Vagina (tissue), 2 donors: ENCODE data around the gene SNX3.

ENCODE experiments used
- CTCF ChIP-seq, 3 experiments: fragments of 450-650 bp in 2 of 3; fragments of 200-600 bp in 1 of 3; sonication (generic) in 1 of 3; IDR thresholded peaks; one replicate each; pipeline ENCODE4 v1.5.1; 2017 to 2019; ENCODE audit warnings: antibody characterized with exemption in 3 of 3, mild to moderate bottlenecking in 2 of 3, moderate library complexity in 2 of 3
- POLR2A ChIP-seq, 2 donors: fragments of 450-650 bp; IDR thresholded peaks; one replicate each; pipeline ENCODE4 v1.6.1; 2017; ENCODE audit warnings: antibody characterized with exemption in 2 of 2, mild to moderate bottlenecking in 2 of 2, moderate library complexity in 2 of 2
- POLR2AphosphoS5 ChIP-seq, 2 donors: sonication (generic); formaldehyde crosslinking; IDR thresholded peaks; one replicate each; pipeline ENCODE4 v1.9.0; 2017; ENCODE audit warnings: antibody characterized with exemption in 2 of 2, mild to moderate bottlenecking in 2 of 2, low read depth in 1 of 2; ENCODE audit not compliant: insufficient read depth in 1 of 2

DNA sequence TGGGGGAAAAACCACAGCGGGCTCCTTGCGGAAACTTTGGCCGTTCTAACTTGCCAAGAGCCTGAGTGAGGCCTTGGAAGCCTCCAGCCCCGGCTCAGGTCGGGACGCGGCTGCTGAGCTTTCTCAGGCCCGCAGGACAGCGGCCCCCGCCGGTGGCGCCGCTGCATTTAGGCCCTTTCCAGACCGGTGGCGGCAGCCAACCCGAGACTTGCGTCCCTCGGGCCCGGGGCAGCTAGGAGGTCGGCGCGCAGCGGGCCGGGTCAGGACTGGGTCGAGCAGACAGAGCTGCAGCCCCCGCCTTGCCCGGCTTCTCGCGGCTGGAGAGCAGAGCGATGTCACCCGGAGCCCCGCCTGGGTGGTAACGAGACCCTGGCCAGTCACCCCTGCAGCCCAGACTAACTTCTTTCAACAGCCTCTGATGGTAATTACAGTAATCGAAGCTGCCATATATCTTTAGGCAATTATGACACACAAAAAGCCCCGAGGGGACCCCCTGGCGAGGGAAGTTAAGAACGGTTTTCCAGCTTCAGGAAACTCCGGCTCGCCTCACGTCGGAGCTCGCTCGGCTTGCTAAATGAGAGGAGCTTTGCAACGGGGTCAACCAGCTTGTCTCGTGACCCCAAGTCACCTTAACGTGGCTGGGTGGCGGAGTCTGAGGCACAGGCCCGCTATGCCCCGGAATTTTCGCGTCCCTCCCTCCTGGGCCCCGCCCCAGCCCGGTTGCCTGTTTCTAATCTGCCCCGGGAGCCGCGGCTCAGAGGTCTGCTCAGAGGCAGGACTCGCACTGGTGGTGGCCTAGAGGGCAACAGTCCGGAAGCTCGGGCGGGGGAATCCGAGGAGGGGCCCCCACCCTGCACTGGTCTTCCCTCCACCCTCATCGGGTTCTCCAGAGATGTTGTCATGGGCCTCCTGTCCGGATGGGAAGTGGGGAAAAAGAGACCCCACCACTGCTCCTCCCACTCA, 92.1 kb downstream of the SNX3 start:
- TF ChIP-seq POLR2A (IDR thresholded peaks at IDR 0.05) = no peak
- no peak for TF ChIP-seq CTCF (IDR thresholded peaks at IDR 0.05)
- TF ChIP-seq POLR2AphosphoS5 (IDR thresholded peaks at IDR 0.05; ENCODE audit: insufficient read depth in 1 of 2, low read depth in 1 of 2) = no peak
